Neuronal stem cell (in vitro differentiated cells): ENCODE results near the gene TRMU.
A peak's percentile ranks its signal among the peaks of the same experiment; 100 is the strongest.

Experiments used
- DNase-seq: peaks from one replicate; pipeline ENCODE4 v3.0.0-alpha.2; 2013; ENCODE audit warnings: low spot score
- H2AFZ ChIP-seq: one replicate; pipeline ENCODE4 v1.6.1; 2013; ENCODE audit warnings: mild to moderate bottlenecking, low read length, inconsistent platforms
- H2AK5ac ChIP-seq: 2 replicates; pipeline ENCODE4 v1.6.1; 2013; ENCODE audit warnings: low read depth, mild to moderate bottlenecking, inconsistent platforms, low read length, moderate library complexity, mixed read lengths
- H2BK120ac ChIP-seq: 2 replicates; pipeline ENCODE4 v1.6.1; 2013; ENCODE audit warnings: low read depth, mild to moderate bottlenecking, inconsistent platforms, low read length, moderate library complexity, mixed read lengths
- H2BK12ac ChIP-seq: one replicate; pipeline ENCODE4 v1.6.1; 2013; ENCODE audit warnings: low read length, inconsistent platforms
- H2BK15ac ChIP-seq: 2 replicates; pipeline ENCODE4 v1.6.1; 2013; ENCODE audit warnings: mild to moderate bottlenecking, low read length, inconsistent platforms, mixed read lengths
- H2BK5ac ChIP-seq: one replicate; pipeline ENCODE4 v1.6.1; 2013; ENCODE audit warnings: inconsistent platforms, mild to moderate bottlenecking, low read length, moderate library complexity
- H3K14ac ChIP-seq: one replicate; pipeline ENCODE4 v1.6.1; 2013; ENCODE audit warnings: low read length, inconsistent platforms
- H3K18ac ChIP-seq: 2 replicates; pipeline ENCODE4 v1.6.1; 2013; ENCODE audit warnings: low read length, inconsistent platforms
- H3K23ac ChIP-seq: 2 replicates; pipeline ENCODE4 v1.6.1; 2013; ENCODE audit warnings: low read depth, mild to moderate bottlenecking, mixed read lengths, low read length, inconsistent platforms; ENCODE audit not compliant: poor library complexity
- H3K27ac ChIP-seq: replicated peaks from 3 replicates; pipeline ENCODE4 v1.5.1; 2013; ENCODE audit warnings: low read length, inconsistent platforms
- H3K27me3 ChIP-seq, 3 experiments: 2 replicates each; pipeline ENCODE4 v1.6.1; 2013; ENCODE audit warnings: low read length in 3 of 3, mild to moderate bottlenecking in 2 of 3, inconsistent platforms in 1 of 3, low read depth in 1 of 3, mixed read lengths in 1 of 3, moderate library complexity in 1 of 3; ENCODE audit not compliant: control insufficient read depth in 3 of 3, insufficient read depth in 3 of 3
- H3K36me3 ChIP-seq, 2 donors: replicated peaks in 1 of 2; 2 replicates each; pipeline ENCODE4 v1.6.1; 2013; ENCODE audit warnings: low read length in 2 of 2; ENCODE audit not compliant: control insufficient read depth in 2 of 2, insufficient read depth in 2 of 2
- H3K4ac ChIP-seq: 2 replicates; pipeline ENCODE4 v1.6.1; 2013; ENCODE audit warnings: inconsistent platforms, mild to moderate bottlenecking, low read length, moderate library complexity
- H3K4me1 ChIP-seq, 2 donors: 1 replicate in 1 of 2; 2 replicates in 1 of 2; pipeline ENCODE4 v1.6.1; 2013; ENCODE audit warnings: low read length in 2 of 2, low read depth in 1 of 2; ENCODE audit not compliant: control insufficient read depth in 2 of 2, insufficient read depth in 1 of 2
- H3K4me2 ChIP-seq: one replicate; pipeline ENCODE4 v1.6.1; 2013; ENCODE audit warnings: mild to moderate bottlenecking, low read length, inconsistent platforms; ENCODE audit not compliant: insufficient read depth, poor library complexity, severe bottlenecking
- H3K4me3 ChIP-seq, 2 donors: 2 replicates each; pipeline ENCODE4 v1.5.1; 2013; ENCODE audit warnings: low read length in 2 of 2, mild to moderate bottlenecking in 2 of 2, inconsistent platforms in 1 of 2, moderate library complexity in 1 of 2
- H3K79me1 ChIP-seq: one replicate; pipeline ENCODE4 v1.6.1; 2013; ENCODE audit warnings: low read depth, mild to moderate bottlenecking, inconsistent platforms, low read length, moderate library complexity
- H3K9ac ChIP-seq: one replicate; pipeline ENCODE4 v1.6.1; 2013; ENCODE audit warnings: mild to moderate bottlenecking, low read depth, low read length, inconsistent platforms; ENCODE audit not compliant: poor library complexity
- H3K9me3 ChIP-seq, 2 donors: replicated peaks in 1 of 2; 2 replicates each; pipeline versions ENCODE3 to v1.6.1; 2013; ENCODE audit warnings: low read length in 2 of 2, mild to moderate bottlenecking in 2 of 2, inconsistent platforms in 1 of 2, low read depth in 1 of 2, mixed read lengths in 1 of 2, moderate library complexity in 1 of 2; ENCODE audit not compliant: control insufficient read depth in 2 of 2, insufficient read depth in 1 of 2
- H4K8ac ChIP-seq: one replicate; pipeline ENCODE4 v1.6.1; 2013; ENCODE audit warnings: low read depth, mild to moderate bottlenecking, inconsistent platforms, low read length, moderate library complexity
- H4K91ac ChIP-seq: one replicate; pipeline ENCODE4 v1.6.1; 2013; ENCODE audit warnings: low read length, low read depth, mild to moderate bottlenecking, inconsistent platforms; ENCODE audit not compliant: poor library complexity
- WGBS, 2 donors: extraction: QIAGEN DNeasy Blood & Tissue Kit; methylation state at CpG; one replicate each; pipeline ENCODE4 v1.1.7; 2013; ENCODE audit warnings: missing lambda C conversion rate in 2 of 2, mixed read lengths in 1 of 2; ENCODE audit not compliant: insufficient read length in 2 of 2, insufficient replicate concordance in 1 of 2; ENCODE audit errors: extremely low coverage in 2 of 2; 5-methylcytosine and 5-hydroxymethylcytosine counted together

TRMU gene

DNA sequence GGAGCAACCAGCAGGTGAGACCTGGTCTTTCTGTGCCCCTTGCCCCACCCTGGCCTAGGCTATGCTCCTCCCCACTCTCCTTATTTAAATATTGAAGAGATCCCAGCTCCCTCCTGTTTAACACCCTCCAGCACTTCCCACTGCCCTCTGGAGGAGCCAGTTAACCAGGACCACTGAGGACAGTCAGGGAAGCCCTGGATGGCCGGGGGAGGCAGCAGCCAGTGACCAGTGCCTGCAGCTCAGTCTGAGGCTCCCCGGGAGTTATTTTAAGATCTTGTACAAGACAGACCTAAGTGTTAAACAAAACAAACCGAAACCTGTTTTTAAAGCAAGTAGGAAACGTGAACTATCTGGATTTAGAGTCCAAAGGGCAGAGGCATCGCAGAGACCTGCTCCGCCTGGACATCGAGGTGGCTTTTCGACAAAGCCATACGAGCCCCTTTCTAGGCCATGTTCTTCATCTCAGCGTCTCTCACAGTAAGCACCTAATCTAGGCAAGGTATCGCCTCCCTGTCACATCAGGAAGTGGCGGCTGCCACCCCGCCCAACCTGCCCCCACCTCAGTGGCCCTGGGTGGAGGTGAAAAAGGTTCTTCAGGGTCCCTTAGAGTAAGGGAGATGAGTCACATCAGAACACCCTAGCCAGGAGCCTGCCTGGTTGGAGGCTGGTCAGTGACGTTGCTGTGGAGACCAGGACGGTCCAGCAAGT is 35.2 kb downstream of the TRMU start:
- H3K27me3 ChIP-seq, result peaks cover 0 to 2% (median 0%) of the 10 kb centered on the region in 3 experiments
- H4K91ac ChIP-seq, result no peak overlapping the region
- H4K8ac ChIP-seq, result no peak overlapping the region
- WGBS, 2 donors, result no CpG with 5 or more reads among the region's 15 CpGs
- no peak overlapping the region for H2AFZ ChIP-seq
- H3K9me3 ChIP-seq, result peaks cover 3 to 6% of the 10 kb centered on the region in 2 donors
- no peak overlapping the region for H3K4me2 ChIP-seq
- H2AK5ac ChIP-seq, result no peak overlapping the region
- peaks cover 0 to 24% of the 10 kb centered on the region in 2 donors for H3K36me3 ChIP-seq
- H3K4me3 ChIP-seq, result no peak overlapping the region
- H3K23ac ChIP-seq, result no peak overlapping the region
- H2BK12ac ChIP-seq, result no peak overlapping the region
- peak overlapping the region; percentile 5 for H3K18ac ChIP-seq
- peaks cover 2% of the 10 kb centered on the region for H3K79me1 ChIP-seq
- H3K14ac ChIP-seq, result no peak overlapping the region
- no peak overlapping the region for H2BK5ac ChIP-seq
- peak overlapping the region; percentile 47 for H3K9ac ChIP-seq
- no peak overlapping the region for H3K27ac ChIP-seq
- H2BK15ac ChIP-seq, result no peak overlapping the region
- H3K4ac ChIP-seq, result no peak overlapping the region
- H3K4me1 ChIP-seq, result peaks cover 0 to 6% of the 10 kb centered on the region in 2 donors
- no peak overlapping the region for H2BK120ac ChIP-seq
- DNase-seq, result no peak

DNA sequence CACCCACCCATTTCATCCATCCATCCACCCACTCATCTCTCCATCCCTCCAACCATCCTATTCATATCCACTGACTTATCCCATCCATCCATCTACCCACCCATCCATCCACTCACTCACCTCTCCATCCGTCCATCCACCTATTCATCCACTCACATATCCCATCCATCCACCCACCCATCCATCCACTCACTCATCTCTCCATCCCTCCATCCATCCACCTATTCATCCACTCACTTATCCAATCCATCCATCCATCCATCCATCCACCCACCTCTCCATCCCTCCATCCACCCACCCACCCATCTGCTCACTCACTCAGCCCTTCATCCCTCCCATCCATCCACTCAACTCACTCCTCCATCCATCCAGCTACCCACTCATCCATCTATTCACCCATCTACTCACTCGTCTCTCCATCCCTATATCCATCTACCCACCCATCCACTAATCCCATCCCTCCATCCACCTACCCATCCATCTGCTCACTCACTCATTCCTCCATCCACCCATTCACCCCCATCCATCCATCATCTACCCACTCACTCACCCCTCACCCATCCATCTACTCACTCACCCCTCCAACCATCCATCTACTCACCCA is 36.2 kb downstream of the TRMU start:
- no peak overlapping the region for H3K27ac ChIP-seq
- no peak overlapping the region for H3K14ac ChIP-seq
- peaks cover under 1 to 7% of the 10 kb centered on the region in 2 donors for H3K4me1 ChIP-seq
- H2AK5ac ChIP-seq, result no peak overlapping the region
- peaks cover 2% of the 10 kb centered on the region for H3K79me1 ChIP-seq
- H2BK15ac ChIP-seq, result no peak overlapping the region
- no peak overlapping the region for H4K91ac ChIP-seq
- H3K4me2 ChIP-seq, result no peak overlapping the region
- H4K8ac ChIP-seq, result no peak overlapping the region
- H3K4ac ChIP-seq, result no peak overlapping the region
- no peak overlapping the region for H2AFZ ChIP-seq
- H2BK120ac ChIP-seq, result no peak overlapping the region
- no peak for DNase-seq
- no peak overlapping the region for H3K23ac ChIP-seq
- no peak overlapping the region for H2BK5ac ChIP-seq
- H3K9me3 ChIP-seq, result peaks cover 9 to 13% of the 10 kb centered on the region in 2 donors
- peaks cover 0 to 29% of the 10 kb centered on the region in 2 donors for H3K36me3 ChIP-seq
- WGBS, 2 donors, result 100% methylated on average over 2 of the region's 2 CpGs; no CpG with 5 or more reads in 1 of the 2 donors
- H3K27me3 ChIP-seq, result peaks cover 0 to 4% (median 0%) of the 10 kb centered on the region in 3 experiments
- no peak overlapping the region for H2BK12ac ChIP-seq
- H3K4me3 ChIP-seq, result no peak overlapping the region
- no peak overlapping the region for H3K18ac ChIP-seq
- H3K9ac ChIP-seq, result no peak overlapping the region

DNA sequence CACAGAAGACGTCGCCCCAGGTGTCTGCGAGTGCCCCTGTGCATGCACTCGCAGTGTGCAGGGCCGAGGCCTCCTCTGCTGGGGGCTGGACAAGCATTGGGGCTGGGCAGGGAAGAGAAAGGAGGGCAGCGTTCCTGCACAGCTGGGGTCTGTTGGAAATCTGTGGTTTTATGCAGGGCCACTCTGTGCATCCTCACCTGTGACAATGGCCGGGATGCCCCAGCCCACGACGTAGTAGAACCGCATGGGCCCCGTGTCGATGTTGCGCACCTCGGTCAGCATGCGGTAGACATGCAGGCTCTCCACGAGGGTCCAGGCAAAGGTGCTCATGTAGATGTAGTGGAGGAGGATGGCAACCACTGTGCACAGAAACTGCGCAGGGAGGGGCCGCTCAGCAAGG is 37.2 kb downstream of the TRMU start:
- H3K4me3 ChIP-seq, result no peak overlapping the region
- H3K14ac ChIP-seq, result peak overlapping the region; percentile 17
- H3K27me3 ChIP-seq, result peaks cover 0 to 5% (median 0%) of the 10 kb centered on the region in 3 experiments
- no peak overlapping the region for H4K8ac ChIP-seq
- no peak overlapping the region for H2BK5ac ChIP-seq
- peak overlapping the region; percentile 71 for H3K18ac ChIP-seq
- no peak overlapping the region for H3K4ac ChIP-seq
- no peak overlapping the region for H2AFZ ChIP-seq
- H3K9ac ChIP-seq, result no peak overlapping the region
- H3K27ac ChIP-seq, result no peak overlapping the region
- no peak overlapping the region for H3K4me2 ChIP-seq
- H2BK120ac ChIP-seq, result peak overlapping the region; percentile 74
- H3K4me1 ChIP-seq, result peaks cover 10 to 16% of the 10 kb centered on the region in 2 donors
- H4K91ac ChIP-seq, result no peak overlapping the region
- H3K9me3 ChIP-seq, result peaks cover 9 to 15% of the 10 kb centered on the region in 2 donors
- no peak for DNase-seq
- peak overlapping the region; percentile 71 for H2AK5ac ChIP-seq
- H3K79me1 ChIP-seq, result peaks cover 2% of the 10 kb centered on the region
- no CpG with 5 or more reads among the region's 18 CpGs for WGBS, 2 donors
- H2BK12ac ChIP-seq, result peak overlapping the region; percentile 42
- no peak overlapping the region for H3K23ac ChIP-seq
- peaks cover 0 to 31% of the 10 kb centered on the region in 2 donors for H3K36me3 ChIP-seq
- no peak overlapping the region for H2BK15ac ChIP-seq

DNA sequence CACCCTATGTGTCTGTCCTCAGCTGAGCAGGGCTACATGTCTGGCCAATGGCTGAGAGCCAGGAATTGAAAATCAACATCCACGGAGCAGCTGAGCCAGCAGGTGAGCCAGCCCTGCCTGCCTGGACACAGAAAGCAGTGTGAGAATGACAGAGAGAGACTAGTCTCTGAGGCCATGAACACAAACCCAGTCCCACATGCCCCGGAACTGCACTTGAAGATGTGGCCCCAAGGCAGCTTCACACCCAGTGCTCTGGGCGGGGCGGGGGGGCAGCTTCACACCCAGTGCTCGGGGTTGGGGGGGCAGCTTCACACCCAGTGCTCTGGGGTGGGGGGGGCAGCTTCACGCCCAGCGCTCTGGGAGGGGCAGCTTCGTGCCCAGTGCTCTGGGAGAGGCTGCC is 37.6 kb downstream of the TRMU start:
- no CpG with 5 or more reads among the region's 8 CpGs for WGBS, 2 donors
- no peak for DNase-seq
- Histone ChIP-seq H2BK12ac (peak overlapping the region; percentile 42), H3K4me1 (peaks cover 14 to 15% of the 10 kb centered on the region in 2 donors), H2AK5ac (peak overlapping the region; percentile 71), H4K8ac (no peak overlapping the region), H3K4me2 (no peak overlapping the region), H4K91ac (no peak overlapping the region), H2BK120ac (no peak overlapping the region), H3K79me1 (peaks cover 2% of the 10 kb centered on the region), H3K9ac (no peak overlapping the region), H3K18ac (peak overlapping the region; percentile 71), H3K27me3 (peaks cover 0 to 5% (median 0%) of the 10 kb centered on the region in 3 experiments), H3K36me3 (peaks cover 0 to 31% of the 10 kb centered on the region in 2 donors), H2BK15ac (no peak overlapping the region), H3K14ac (peak overlapping the region; percentile 17), H3K23ac (no peak overlapping the region), H3K4me3 (no peak overlapping the region), H3K27ac (no peak overlapping the region), H3K4ac (no peak overlapping the region), H2AFZ (no peak overlapping the region), H3K9me3 (peaks cover 9 to 15% of the 10 kb centered on the region in 2 donors), H2BK5ac (no peak overlapping the region)
